ENCODE data around the gene VWCE.
"Not testable (repeated sequence)": the region's sequence is repeated elsewhere in the genome, so short reads cannot be mapped to it uniquely, and the experiment has no call there.

- TF ChIP-seq BHLHE40 (IDR thresholded peaks at IDR 0.05; ENCODE audit: borderline replicate concordance in 1 of 2, low read depth in 2 of 2, low read length in 1 of 2); POLR2A (IDR thresholded peaks at IDR 0.05; ENCODE audit: low read depth, low read length); HDAC2 (IDR thresholded peaks at IDR 0.05): not testable (repeated sequence)
Measured at GRCh38 chr11:61222047-61222446, 73.1 kb downstream of the VWCE start, which contains the start of gene PGA4.
